HG03175 (cell line): ENCODE measurements around the gene DOK5.

Experiments
- ATAC-seq: cut with Tn5 transposase; IDR thresholded peaks from one replicate; pipeline ENCODE4 v1.9.1; 2021; ENCODE audit warnings: mild to moderate bottlenecking, moderate library complexity; ENCODE audit not compliant: unreplicated experiment

The DOK5 gene

DNA sequence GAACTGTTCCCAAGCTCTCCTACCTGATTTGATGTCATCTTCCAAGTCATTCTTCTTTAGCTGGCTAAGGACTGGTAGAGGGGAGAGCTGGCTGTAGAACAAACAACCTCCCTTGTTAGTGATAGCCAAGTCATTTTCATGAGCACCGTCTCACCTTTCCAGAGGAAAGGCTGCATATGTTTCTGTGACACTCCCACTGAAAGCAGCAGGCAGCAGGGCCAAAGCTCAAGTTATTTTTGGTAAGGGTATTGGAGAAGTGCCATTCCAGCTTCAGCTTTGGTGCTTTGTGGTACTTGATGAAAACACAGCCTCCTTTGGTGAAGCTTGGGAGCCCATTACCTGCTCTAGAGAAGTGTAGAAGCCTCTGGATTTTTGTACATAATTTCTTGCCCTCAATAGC, 5.4 kb upstream of the DOK5 start:
- no peak for ATAC-seq

- no peak for ATAC-seq
These were observed 4.7 kb upstream of the DOK5 start for GRCh38 chr20:54470697-54471096.

- ATAC-seq = no peak
These were observed 2.8 kb upstream of the DOK5 start for GRCh38 chr20:54472607-54473006.

GRCh38 chr20:54473340-54473739, 2.1 kb upstream of the DOK5 start:
- ATAC-seq = no peak

- no peak for ATAC-seq
These were observed 1.3 kb upstream of the DOK5 start for GRCh38 chr20:54474046-54474445.

GRCh38 chr20:54474866-54475265, 527 bp upstream of the DOK5 start:
- ATAC-seq = no peak

DNA sequence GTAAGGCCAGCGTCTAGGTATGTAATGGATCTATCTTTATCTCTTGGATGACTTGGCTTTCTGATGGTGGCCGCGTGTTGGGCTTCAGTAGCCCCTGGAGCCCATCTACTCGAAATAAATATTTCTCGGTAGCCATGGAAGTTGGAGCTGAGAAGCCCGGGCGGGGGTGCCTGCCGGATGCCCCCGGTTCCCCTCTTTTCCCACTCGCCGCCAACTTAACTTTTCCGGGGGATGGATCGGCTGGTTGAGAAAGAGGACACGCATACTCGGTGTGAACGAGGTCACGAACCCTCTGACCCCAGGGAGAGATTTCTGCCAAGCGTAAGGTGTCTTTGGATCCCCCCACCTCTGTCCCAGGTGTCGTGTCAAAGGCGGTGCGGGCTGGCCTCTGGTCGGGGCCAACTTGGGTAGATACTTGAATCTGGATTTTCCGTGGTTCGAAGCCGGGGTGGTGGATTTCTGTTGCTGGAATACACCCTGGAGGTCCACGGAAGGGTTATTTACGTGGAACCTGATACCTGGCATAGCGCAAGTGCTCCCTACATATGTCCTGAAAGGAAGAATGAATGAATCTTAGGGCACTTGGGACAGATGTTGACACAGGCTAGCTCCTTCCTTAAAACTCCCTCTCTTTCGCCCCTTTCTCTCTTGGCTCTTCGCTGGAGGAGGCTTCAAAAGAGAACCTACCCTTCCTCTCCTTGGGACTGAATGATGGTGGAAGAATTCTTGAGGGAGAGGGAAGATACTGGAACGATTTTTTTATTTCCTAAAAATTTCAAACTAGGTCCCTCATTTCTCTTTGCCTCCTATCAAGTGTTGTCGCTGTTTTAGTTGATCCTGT, 996 bp downstream of the DOK5 start:
- ATAC-seq = no peak

DNA sequence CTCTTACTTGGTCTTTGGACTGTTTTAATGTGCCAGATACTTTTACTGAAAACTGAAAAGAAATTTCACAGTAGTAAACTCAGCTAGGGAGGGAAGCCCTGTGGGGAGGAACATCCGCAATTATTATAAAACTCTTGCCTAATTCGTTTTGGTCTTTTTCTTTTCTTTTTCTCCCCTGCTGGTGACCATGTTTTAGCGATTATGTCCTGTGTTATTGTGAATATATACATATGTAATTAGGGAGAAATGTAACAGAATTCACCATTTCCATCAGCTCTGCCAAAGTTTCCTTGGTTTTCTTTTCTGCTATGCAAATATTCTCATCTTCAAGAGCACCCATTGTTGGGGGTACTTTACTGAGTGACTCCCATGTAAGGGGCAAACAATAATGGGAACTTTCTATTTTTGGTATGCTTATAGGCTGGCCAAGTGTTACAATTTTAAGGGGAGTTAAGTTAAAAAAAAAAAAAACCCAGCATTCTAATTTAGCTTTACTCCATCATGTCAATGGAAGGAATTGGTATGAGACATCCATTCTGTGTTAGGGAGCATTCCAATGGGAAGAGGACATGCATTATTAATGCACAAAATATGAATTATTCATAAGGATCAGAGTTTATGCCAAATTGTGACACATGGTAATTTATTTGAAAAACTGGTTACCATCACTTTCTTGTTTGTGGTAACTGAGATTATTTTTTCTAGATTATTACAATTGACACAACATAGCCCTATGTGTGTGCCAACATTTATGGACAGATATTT, 2.0 kb downstream of the DOK5 start:
- no peak for ATAC-seq

- peak; percentile 73 for ATAC-seq
These were observed 3.9 kb downstream of the DOK5 start for GRCh38 chr20:54479138-54479906.

- peak; percentile 19 for ATAC-seq
These were observed 4.5 kb downstream of the DOK5 start for GRCh38 chr20:54479937-54480336.

DNA sequence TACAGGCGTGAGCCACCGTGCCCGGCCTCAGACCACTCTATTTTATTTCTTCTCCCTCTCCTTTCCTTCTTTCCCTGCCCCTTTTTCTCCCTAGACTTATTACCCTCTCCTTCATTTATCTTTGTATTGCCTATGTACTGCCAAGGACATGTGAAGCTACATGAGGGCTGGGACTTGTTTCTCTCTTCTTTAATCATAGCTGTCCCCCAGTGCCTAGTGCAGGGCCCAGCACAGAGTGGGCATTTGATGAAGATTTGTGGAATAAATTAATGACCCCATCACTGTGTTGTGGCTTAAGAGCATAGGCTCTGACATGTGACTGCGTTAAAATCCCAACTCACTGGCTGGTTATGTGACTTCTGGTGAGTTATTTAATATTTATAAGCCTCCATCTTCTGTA, 6.0 kb downstream of the DOK5 start:
- no peak for ATAC-seq

GRCh38 chr20:54485631-54486030, 10.2 kb downstream of the DOK5 start:
- ATAC-seq = no peak

GRCh38 chr20:54486585-54486984, 11.2 kb downstream of the DOK5 start:
- ATAC-seq = no peak

DNA sequence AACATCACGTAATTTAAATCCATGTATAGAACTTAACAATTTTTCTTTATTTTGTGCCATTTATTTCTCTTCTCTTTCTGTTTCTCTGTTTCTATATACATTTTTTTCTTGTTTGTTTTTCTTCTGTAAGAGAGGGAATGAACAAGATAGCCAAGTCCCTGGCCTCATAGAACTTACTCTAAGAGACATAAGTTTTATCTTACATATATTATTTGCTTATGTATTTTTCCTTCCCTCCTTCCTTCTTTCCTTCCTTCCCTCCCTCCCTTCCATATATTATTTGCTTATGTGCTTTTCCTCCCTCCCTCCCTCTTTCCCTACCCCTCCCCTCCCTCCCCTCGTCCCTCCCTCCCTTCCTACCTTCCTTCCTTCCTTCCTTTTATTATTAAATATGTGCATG, 13.0 kb downstream of the DOK5 start:
- ATAC-seq = no peak

DNA sequence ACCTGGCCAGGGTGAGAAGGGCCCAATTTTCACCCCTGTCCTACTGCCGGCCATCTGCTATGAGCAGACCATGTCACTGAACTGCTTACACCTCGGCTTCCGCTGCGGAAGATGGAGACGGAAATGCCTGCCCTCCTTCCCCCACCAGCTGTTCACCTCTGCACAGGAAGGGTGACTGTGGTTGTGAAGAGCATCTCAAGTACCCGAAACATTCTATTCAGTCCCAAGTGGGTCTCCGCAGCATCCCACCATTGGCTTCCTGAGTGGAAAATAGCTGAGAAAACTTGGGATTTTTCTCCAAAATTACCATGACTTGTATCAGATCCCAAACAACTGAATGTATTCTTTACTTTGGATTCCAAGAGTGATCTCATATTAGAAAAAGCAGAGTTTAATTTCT, 16.1 kb downstream of the DOK5 start:
- ATAC-seq = no peak

- ATAC-seq = no peak
These were observed 19.1 kb downstream of the DOK5 start for GRCh38 chr20:54494303-54495006.

DNA sequence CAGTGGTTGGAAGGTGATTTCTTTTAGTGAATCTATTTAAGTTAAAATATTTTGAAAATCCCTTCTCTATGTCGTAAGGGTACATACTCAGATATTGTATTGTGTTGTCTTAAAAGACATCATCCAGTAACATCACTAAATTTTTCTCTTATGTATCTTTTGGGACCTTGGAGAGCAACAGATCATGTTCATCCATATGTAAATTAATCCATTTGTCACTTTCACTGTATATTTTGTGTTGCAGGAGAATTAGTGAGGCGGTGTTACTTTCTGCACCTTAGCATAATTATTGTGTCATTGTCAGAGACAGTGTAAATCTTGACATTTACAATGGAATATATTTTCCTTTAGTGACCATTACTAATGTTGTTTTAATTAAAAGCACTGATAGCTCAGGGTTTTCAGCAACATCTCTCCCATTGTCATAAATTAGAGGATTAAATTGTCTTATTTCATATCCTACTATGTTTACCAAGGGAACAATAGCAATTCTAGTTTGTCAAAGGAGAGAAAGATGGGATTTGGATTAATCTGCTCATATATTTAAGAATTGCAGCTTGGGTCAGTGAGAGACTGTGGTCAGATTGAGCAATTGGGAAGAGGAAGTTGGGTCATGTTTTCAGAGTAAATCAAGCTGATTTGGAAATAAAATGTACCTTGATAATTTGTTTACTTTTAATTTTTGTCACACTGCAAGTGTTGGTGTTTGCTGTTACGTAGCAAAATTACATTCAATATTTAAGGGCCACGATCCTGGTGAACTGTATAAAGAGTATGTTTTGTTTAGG, 22.7 kb downstream of the DOK5 start:
- no peak for ATAC-seq

- no peak for ATAC-seq
These were observed 23.7 kb downstream of the DOK5 start for GRCh38 chr20:54499111-54499510.

GRCh38 chr20:54502179-54502578, 26.8 kb downstream of the DOK5 start:
- ATAC-seq = no peak

DNA sequence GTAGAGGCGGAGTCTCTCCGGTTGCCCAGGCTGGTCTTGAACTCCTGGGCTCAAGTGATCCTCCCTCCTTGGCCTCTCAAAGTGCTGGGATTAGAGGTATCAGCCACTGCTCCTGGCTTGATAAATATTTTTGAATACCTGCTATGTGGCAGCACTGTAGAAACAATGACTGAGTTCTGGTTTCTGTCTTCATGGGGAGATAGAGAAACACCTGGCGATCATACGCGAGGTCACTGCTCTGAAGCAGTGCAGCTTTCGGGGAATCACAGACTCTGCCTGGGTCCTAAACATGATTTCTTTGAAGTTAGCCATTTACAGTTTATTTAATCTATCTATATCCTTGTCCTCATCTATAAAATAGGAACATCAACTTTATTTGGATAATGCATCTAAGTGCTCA, 31.2 kb downstream of the DOK5 start:
- no peak for ATAC-seq
